ENCODE results near the gene DNAH7. TPM values are rescaled to one million over a fixed set of nuclear protein-coding genes. Genes with fewer than 3 reads are reported as not detected.
A peak's percentile ranks its signal among the peaks of the same experiment; 100 is the strongest.

DNAH7 gene
- total and polyA plus RNA-seq, 2 experiments from 2014 or later = 0.35 to 1.1 TPM

DNA sequence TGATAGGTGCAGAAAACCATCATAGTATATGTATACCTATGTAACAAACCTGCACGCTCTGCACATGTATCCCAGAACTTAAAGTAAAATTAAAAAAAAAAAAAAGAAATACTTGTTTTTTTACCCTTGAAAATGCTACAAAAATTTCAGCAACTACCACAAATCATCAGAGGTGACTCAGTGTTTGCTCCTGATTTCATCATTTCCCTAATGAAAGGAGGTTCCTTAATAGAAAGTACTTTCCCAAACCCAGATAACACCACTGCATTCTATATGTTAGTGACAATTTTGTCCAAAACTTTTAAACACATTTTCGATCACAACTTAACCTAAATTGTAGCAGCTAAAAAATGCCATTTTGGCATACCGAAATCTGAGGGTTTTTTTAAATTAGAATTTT, 248.3 kb downstream of the DNAH7 start (continued):
- TF ChIP-seq ZNF462 (CRISPR knock-in tag; IDR thresholded peaks at IDR 0.05) = no peak
- no peak for TF ChIP-seq ZNF114 (CRISPR knock-in tag; IDR thresholded peaks at IDR 0.05)
- no peak for TF ChIP-seq CREB1 (CRISPR knock-in tag; IDR thresholded peaks at IDR 0.05; ENCODE audit: low read depth)

DNA sequence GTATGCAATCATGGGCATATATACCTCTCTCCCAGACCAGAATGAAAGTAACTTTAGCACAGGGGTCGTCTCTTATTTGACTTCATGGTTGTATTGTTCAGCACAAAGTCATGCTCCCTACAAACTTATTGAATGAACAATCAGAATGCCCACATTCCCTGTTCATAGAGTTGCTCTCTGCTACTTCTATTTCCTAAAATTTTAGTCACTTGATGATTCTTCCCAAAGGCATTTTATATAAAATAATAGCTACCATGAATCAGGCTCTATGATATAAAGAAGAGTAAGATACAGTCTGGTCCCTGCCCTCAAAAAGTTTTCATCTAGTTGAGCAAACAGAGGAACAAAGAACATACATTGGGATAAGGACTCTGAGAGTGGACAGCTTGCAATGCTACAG, 249.4 kb downstream of the DNAH7 start:
- no peaks in the 10 kb centered on the region for H3K27me3 Mint-ChIP-seq (ENCODE audit: insufficient read depth, low read depth, poor library complexity)
- H3K36me3 ChIP-seq (ENCODE audit: insufficient read depth) = no peaks in the 10 kb centered on the region
- H3K4me2 ChIP-seq = no peak overlapping the region
- peaks cover 13% of the 10 kb centered on the region; the same call in 2 of the 3 replicates for H3K4me1 Mint-ChIP-seq
- H3K4me1 ChIP-seq (ENCODE audit: insufficient read depth) = 0 out of 2 replicates have a peak, but pooled peaks cover 3% of the 10 kb centered on the region
- H4K20me1 ChIP-seq (replicated peaks; ENCODE audit: insufficient read depth) = no peaks in the 10 kb centered on the region
- no peak for DNase-seq (ENCODE audit: low spot score)
- no peaks in the 10 kb centered on the region for H3K36me3 Mint-ChIP-seq (ENCODE audit: low read depth)
- no peaks in the 10 kb centered on the region for H3F3A ChIP-seq (replicated peaks; ENCODE audit: low read depth)
- no peak for ATAC-seq
- H3K4me3 Mint-ChIP-seq = no peak overlapping the region
- H3K27me3 ChIP-seq (ENCODE audit: insufficient read depth) = no peaks in the 10 kb centered on the region
- no peaks in the 10 kb centered on the region for H3K9me3 Mint-ChIP-seq
- H3K27ac ChIP-seq (ENCODE audit: low read depth) = no peak overlapping the region
- no peaks in the 10 kb centered on the region for H3K9me2 ChIP-seq (ENCODE audit: insufficient read depth)
- no peaks in the 10 kb centered on the region for H3K79me2 ChIP-seq (replicated peaks; ENCODE audit: insufficient read depth)
- no peak overlapping the region; the same call in 1 of the 2 replicates for H3K27ac Mint-ChIP-seq
- H3K4me3 ChIP-seq = no peak overlapping the region
- peak overlapping the region; percentile 16; the same call in 1 of the 2 replicates for H2AFZ ChIP-seq
- TF ChIP-seq ZNF114 (CRISPR knock-in tag; IDR thresholded peaks at IDR 0.05) = no peak
- TF ChIP-seq STAT1 (IDR thresholded peaks at IDR 0.05; ENCODE audit: unreplicated experiment) = no peak
- TF ChIP-seq ZNF331 (CRISPR knock-in tag; IDR thresholded peaks at IDR 0.05; ENCODE audit: low read depth) = no peak
- TF ChIP-seq, protein P1, sequence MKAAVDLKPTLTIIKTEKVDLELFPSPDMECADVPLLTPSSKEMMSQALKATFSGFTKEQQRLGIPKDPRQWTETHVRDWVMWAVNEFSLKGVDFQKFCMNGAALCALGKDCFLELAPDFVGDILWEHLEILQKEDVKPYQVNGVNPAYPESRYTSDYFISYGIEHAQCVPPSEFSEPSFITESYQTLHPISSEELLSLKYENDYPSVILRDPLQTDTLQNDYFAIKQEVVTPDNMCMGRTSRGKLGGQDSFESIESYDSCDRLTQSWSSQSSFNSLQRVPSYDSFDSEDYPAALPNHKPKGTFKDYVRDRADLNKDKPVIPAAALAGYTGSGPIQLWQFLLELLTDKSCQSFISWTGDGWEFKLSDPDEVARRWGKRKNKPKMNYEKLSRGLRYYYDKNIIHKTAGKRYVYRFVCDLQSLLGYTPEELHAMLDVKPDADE (IDR thresholded peaks at IDR 0.05) = no peak
- no peak for TF ChIP-seq CREB1 (CRISPR knock-in tag; IDR thresholded peaks at IDR 0.05; ENCODE audit: low read depth)
- TF ChIP-seq POLR2AphosphoS5 (IDR thresholded peaks at IDR 0.05; ENCODE audit: low read depth) = no peak
- TF ChIP-seq ZNF462 (CRISPR knock-in tag; IDR thresholded peaks at IDR 0.05) = no peak
- TF ChIP-seq EZH2 (IDR thresholded peaks at IDR 0.05; ENCODE audit: low read depth, unreplicated experiment) = no peak
